HFF-Myc (cell line): ENCODE measurements around the gene SIX2.

Source experiments
- DNase-seq: peaks from one replicate; pipeline ENCODE4 v3.0.0-alpha.2; 2011; ENCODE audit warnings: low read depth; ENCODE audit errors: extremely low read depth
- H3K4me3 ChIP-seq: replicated peaks from 2 replicates; pipeline ENCODE4 v1.5.1; 2011; ENCODE audit warnings: low read depth, mild to moderate bottlenecking, control low read depth, low read length
- TF ChIP-seq, protein P1 (sequence below): IDR thresholded peaks from 2 replicates; pipeline ENCODE4 v1.5.1; 2012; ENCODE audit warnings: mild to moderate bottlenecking, low read depth, low read length, control low read depth; ENCODE audit errors: missing control alignments

Gene SIX2

DNA sequence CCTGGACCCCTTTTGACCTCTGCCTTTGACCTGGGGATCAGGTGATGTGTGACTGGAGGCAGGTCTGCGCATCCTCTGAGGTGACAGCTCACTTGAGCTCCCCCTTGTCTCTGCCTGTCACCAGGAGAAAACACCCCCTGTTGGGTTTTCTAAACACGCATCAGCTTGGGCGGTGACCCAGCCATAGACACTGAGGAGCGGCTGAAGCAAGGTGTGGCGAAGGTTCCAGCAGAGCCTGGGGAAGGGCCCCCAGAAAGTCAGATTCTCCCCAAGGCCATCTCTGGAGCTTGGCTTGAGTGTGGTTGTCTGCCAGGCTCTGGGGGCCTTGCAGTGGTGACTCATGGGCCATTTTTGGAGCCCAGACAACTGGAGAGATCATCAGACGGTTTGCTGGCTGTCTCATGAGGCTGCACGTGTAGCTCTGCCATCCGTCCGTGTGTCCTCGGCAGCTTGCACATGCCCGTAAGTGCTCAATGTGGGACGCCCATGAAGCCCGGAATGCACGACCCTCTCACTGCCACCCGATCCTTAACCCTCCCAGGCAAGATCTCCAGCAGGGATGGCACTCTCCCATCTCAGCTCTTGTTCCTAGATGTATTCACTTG, 38.3 kb downstream of the SIX2 start:
- no peak overlapping the region for H3K4me3 ChIP-seq
- TF ChIP-seq, protein P1, sequence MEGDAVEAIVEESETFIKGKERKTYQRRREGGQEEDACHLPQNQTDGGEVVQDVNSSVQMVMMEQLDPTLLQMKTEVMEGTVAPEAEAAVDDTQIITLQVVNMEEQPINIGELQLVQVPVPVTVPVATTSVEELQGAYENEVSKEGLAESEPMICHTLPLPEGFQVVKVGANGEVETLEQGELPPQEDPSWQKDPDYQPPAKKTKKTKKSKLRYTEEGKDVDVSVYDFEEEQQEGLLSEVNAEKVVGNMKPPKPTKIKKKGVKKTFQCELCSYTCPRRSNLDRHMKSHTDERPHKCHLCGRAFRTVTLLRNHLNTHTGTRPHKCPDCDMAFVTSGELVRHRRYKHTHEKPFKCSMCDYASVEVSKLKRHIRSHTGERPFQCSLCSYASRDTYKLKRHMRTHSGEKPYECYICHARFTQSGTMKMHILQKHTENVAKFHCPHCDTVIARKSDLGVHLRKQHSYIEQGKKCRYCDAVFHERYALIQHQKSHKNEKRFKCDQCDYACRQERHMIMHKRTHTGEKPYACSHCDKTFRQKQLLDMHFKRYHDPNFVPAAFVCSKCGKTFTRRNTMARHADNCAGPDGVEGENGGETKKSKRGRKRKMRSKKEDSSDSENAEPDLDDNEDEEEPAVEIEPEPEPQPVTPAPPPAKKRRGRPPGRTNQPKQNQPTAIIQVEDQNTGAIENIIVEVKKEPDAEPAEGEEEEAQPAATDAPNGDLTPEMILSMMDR: no peak
- no peak for DNase-seq

DNA sequence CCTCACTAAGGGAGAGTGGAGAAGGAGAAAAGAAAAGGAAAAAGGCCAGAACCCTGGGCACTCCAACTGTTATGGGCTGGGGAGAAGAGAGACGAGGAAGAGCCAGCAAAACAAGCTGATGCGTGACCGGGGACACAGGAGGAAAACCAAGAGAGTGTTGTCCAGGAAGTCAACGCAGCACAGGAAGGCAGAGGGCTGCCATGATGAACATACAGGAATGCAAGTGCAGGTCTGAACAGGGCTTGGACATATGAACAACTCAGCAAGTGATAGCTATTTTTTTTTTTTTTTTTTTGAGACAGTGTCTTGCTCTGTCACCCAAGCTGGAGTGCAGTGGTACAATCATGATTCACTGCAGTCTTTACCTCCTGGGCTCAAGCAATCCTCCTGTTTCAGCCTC, 39.3 kb downstream of the SIX2 start:
- TF ChIP-seq, protein P1: no peak
- no peak overlapping the region for H3K4me3 ChIP-seq
- DNase-seq: no peak

DNA sequence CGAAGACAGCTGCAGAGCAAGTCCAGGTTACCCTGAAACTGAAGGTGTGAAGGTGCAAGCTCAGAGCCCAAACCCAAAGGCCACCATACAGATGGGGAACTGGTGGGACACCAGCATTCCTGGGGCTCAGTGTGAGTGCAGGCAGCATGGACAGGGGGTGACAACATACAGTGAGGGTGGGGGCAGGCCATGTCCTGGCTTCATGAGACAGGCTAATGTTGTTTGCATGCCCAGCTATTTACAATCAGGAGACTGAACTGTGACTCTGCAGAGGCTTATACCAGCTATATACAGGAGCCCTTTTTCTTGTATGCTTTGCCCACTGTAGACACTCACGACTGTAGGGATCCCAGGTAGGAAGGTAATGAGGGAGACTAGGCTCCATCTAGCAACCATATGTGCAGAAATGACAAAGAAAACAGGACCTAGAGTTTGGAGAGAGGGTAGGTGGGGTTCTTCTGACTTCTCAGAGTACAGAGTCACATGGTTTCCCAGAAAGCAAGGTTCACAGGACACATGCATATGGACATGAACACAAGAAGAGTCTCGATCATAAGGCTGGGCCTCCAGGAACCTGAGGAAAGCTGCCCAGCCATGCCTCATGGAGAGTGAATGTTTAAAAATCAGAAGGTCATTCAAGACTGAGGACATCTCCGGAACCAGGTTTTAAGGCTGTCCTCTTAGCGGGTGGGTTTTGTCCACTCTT, 41.4 kb downstream of the SIX2 start:
- no peak for DNase-seq
- TF ChIP-seq, protein P1: no peak
- no peak overlapping the region for H3K4me3 ChIP-seq

DNA sequence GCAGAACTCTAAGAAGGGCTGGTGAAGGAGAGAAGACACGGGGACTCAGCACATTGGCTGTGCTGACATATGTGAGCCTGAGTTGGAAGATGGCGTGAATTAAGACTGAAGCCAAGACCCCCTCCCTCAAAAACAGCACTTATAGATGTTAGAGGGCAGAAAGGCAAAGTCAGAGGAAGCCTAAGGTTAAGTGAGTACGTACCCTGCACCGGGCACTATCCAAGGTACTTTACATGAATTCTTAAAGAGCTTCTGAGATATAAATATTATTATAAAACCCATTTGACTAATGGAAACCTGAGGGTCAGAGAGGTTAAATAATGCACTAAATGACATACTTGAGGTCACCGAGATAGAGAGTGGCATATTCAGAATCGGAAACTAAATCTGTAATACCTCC, 42.2 kb downstream of the SIX2 start:
- H3K4me3 ChIP-seq: no peak overlapping the region
- TF ChIP-seq, protein P1: no peak
- no peak for DNase-seq

DNA sequence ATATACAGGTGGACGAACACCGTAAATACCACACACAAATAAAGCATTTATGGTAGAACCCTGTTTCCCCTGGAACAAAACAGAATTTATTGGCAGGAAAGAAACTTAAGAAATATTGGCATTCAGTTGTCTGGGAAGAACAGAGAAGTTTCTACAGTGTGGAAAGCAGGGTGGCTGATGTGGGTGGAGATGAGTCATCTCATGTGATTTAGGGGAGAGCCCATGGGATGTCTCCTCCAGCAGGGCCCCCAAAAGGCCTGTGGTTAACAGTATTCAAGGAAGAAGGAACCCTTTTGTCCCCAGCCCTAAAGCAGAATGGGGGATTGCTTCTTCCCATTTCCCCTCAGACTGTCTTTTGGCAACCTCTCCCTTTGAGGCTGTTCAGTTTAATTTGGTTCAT, 43.6 kb downstream of the SIX2 start:
- no peak overlapping the region for H3K4me3 ChIP-seq
- DNase-seq: no peak
- TF ChIP-seq, protein P1: no peak

DNA sequence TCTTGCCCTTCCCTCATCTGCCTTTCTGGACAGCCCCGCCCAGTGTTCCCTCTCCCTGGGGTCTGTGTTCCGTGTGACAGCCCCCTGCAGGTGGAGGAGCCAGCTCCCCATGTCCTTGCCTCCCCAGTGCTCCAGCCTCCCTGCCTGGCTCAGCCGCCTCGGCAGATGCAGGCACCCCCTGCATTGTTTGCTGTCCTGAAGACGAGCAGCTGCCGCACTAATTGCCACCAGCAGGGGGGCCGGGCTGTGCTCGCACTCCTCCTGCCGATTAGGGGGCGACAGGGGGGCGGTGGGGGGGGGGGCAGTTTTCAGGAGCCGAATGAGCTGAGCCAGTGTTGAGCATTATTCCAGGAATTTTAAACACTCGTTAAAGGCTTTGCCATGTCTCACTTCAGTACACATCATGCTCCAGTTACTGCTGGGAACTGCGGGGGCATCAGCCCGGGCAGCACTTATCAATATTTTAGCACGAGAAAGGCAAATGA, 44.5 kb downstream of the SIX2 start:
- TF ChIP-seq, protein P1: peak; percentile 10
- H3K4me3 ChIP-seq: no peak overlapping the region
- DNase-seq: no peak
